Measurements from ENCODE around the gene ADAM8.

The ADAM8 gene

GRCh38 chr10:133281084-133281483 is 4.4 kb upstream of the ADAM8 start:
- DNase-seq = no peak

- no peak for DNase-seq
These were observed 3.9 kb upstream of the ADAM8 start for GRCh38 chr10:133280391-133281059.

- DNase-seq = no peak
These were observed 2.9 kb upstream of the ADAM8 start for GRCh38 chr10:133279326-133280226.

- no peak for DNase-seq
These were observed 2.1 kb upstream of the ADAM8 start for GRCh38 chr10:133278577-133279265.

GRCh38 chr10:133277993-133278576 is 1.4 kb upstream of the ADAM8 start:
- no peak for DNase-seq

GRCh38 chr10:133277277-133277992 is 767 bp upstream of the ADAM8 start:
- no peak for DNase-seq

GRCh38 chr10:133276100-133276434 is 601 bp downstream of the ADAM8 start:
- DNase-seq = no peak

- no peak for DNase-seq
These were observed 980 bp downstream of the ADAM8 start for GRCh38 chr10:133275684-133276092.

- DNase-seq = no peak
These were observed 1.7 kb downstream of the ADAM8 start for GRCh38 chr10:133274751-133275683.

- no peak for DNase-seq
These were observed 3.0 kb downstream of the ADAM8 start for GRCh38 chr10:133273534-133274143.

GRCh38 chr10:133272964-133273420 is 3.7 kb downstream of the ADAM8 start:
- no peak for DNase-seq

GRCh38 chr10:133272301-133272963 is 4.2 kb downstream of the ADAM8 start:
- no peak for DNase-seq

- no peak for DNase-seq
These were observed 5.0 kb downstream of the ADAM8 start for GRCh38 chr10:133271521-133272300.

GRCh38 chr10:133270773-133271297 is 5.8 kb downstream of the ADAM8 start:
- no peak for DNase-seq

GRCh38 chr10:133270204-133270603 is 6.5 kb downstream of the ADAM8 start:
- DNase-seq = no peak

- DNase-seq = no peak
These were observed 7.3 kb downstream of the ADAM8 start for GRCh38 chr10:133269367-133269766.

GRCh38 chr10:133268532-133268931 is 8.1 kb downstream of the ADAM8 start:
- DNase-seq = no peak

- no peak for DNase-seq
These were observed 8.8 kb downstream of the ADAM8 start for GRCh38 chr10:133267829-133268228.

- DNase-seq = no peak
These were observed 9.4 kb downstream of the ADAM8 start for GRCh38 chr10:133267293-133267692.
